GM12874 (cell line): ENCODE data around the gene FCHO2.

Experiments
- TF ChIP-seq, protein P1 (sequence below): IDR thresholded peaks from 2 replicates; pipeline ENCODE4 v1.5.1; 2011; ENCODE audit warnings: low read depth, mild to moderate bottlenecking, control low read depth, low read length, moderate library complexity; ENCODE audit not compliant: insufficient read depth

Gene FCHO2

DNA sequence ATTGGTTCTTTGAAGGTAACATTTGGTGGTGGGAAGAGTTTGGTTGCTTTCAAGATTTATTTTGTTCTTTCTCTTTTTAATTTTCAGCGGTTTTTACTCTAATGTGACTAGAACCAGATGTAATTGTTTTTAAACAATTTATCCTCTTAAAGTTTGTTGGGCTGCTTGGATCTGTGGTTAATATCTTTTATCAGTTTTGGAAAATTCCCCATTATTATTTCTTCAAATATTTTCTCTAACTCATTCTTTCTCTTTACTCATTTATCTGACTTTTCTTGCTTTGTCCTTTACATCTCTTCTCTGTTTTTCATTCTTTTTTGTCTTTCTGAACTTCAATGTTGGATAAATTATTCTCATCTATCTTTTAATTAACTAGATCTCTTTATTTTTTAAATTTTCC, 29.9 kb downstream of the FCHO2 start:
- TF ChIP-seq, protein P1, sequence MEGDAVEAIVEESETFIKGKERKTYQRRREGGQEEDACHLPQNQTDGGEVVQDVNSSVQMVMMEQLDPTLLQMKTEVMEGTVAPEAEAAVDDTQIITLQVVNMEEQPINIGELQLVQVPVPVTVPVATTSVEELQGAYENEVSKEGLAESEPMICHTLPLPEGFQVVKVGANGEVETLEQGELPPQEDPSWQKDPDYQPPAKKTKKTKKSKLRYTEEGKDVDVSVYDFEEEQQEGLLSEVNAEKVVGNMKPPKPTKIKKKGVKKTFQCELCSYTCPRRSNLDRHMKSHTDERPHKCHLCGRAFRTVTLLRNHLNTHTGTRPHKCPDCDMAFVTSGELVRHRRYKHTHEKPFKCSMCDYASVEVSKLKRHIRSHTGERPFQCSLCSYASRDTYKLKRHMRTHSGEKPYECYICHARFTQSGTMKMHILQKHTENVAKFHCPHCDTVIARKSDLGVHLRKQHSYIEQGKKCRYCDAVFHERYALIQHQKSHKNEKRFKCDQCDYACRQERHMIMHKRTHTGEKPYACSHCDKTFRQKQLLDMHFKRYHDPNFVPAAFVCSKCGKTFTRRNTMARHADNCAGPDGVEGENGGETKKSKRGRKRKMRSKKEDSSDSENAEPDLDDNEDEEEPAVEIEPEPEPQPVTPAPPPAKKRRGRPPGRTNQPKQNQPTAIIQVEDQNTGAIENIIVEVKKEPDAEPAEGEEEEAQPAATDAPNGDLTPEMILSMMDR: no peak

DNA sequence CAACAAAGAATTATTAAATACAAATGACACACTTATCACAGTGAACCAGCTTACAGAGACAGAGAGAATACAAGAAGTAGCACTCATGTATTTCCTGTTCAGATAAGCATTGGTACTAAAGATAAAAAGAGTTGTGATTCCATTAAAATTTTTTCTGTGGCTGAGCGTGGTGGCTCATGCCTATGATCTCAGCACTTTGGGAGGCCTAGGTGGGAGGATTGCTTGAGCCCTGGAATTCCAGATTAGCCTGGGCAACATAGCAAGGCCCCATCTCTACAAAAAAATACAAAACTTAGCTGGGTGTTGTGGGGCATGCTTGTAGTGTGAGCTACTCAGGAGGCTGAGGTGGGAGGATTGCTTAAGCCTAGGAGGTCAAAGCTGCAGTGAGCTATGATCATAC, 32.9 kb downstream of the FCHO2 start:
- TF ChIP-seq, protein P1: no peak

DNA sequence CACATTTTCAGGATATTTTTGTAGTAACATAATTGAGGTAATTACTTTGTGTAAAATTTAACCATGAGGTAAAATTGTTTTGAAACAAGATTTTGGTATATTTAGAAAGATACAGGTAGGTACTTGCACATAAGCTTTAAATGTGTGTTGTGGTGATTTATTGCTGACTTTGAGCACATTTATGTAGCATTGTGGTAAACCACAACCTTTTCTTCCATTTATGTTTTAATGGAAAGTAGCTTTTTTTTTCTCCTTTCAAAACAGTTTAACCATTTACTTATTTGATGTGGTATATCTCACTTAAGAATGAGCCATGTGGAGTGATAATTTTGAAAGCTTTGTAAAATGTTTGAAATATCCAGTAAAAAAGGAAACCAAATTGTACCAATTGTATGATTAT, 35.6 kb downstream of the FCHO2 start:
- TF ChIP-seq, protein P1: no peak

DNA sequence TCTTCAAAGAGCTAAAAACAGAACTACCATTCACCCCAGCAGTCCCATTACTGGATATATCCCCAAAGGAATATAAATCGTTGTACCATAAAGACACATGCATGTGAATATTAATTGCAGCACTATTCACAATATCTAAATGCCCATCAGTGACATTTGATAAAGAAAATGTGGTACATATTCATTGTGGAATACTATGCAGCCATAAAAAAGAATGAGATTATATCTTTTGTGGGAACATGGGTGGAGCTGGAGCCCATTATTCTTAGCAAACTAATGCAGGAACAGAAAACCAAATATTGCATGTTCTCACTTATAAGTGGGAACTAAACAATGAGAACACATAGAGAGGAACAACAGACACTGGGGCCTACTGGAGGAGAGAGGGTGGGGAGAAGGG, 38.7 kb downstream of the FCHO2 start:
- TF ChIP-seq, protein P1: no peak

DNA sequence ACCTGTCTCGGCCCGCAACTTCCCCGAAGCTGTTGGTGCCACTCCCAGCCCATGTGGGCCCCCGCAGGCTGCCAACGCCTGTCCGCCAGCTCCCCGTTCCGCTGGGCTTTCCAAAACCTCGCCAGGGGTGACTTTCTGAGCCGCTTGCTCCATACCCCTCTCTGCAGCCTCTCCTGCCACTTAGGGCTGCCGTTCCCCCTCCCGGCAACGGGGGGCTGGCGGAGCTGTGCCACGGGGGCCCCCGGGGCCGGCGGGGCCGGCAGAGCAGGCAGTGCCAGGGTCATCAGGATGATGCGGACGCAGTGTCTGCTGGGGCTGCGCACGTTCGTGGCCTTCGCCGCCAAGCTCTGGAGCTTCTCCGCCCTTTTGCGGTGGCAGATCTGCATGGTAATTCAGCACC, 40.8 kb downstream of the FCHO2 start:
- TF ChIP-seq, protein P1: no peak

DNA sequence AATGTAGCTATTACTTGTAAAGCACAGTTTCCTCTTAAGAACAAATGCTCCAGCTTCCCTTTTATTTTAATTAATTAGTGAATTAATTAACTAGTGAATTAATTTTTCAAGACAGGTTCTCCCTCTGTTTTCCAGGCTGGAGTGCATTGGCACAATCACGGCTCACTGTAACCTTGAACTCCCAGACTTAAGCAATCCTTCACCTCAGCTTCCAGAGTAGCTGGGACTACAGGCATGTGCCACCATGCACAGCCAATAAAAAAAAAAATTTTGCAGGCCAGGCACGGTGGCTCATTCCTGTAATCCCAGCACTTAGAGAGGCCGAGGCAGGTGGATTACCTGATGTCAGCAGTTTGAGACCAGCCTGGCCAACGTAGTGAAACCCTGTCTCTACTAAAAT, 44.1 kb downstream of the FCHO2 start:
- TF ChIP-seq, protein P1: no peak

DNA sequence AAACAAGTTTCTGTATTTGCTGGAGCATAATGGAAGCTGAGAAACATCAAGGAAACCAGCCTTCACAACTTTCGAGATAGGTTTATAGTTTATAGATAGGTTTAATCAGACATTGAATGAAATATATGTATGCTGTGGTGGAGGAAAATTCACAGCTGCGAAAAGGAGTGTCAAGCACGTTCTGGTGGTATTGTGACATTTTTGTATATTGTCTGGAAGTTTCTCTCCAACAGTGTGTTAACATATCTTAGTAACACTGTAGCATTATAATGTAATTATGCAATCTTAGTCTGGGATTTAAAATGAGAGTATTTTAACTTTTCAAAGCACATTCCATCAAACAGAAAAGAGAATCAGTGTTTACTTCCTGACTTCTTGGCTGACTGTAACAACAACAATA, 50.0 kb downstream of the FCHO2 start:
- TF ChIP-seq, protein P1: no peak

DNA sequence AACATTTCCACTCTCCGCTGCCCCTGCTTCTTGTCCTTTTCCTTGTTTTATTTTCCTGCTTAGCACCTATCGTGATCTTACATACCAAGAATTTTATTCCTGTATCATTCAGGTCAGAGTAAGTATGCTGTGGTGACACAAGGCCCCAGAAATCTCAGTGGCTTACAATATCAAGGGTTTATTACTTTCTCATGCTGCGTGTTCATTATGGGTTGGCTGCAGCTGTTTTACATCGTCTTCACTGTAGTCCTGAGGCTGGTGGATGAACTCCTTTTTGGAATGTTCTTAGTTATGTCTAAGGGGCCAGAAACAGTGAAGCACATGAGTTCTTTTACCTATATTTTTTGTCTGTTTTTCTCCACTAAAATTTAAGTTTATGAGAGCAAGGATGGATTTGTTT, 51.2 kb downstream of the FCHO2 start:
- TF ChIP-seq, protein P1: no peak
